ENCODE data around the gene MAMDC2. TPM values are rescaled to one million over a fixed set of nuclear protein-coding genes. Genes with fewer than 3 reads are reported as not detected.
"Not testable (repeated sequence)": the region's sequence is repeated elsewhere in the genome, so short reads cannot be mapped to it uniquely, and the experiment has no call there.

The MAMDC2 gene
- total RNA-seq, 1 donor from 2014 or later = 28.7 TPM

- Mint-ChIP-seq H3K27me3 (ENCODE audit: insufficient read depth, low read depth) (peaks cover 13% of the 10 kb centered on the region), H3K4me3 (no peak overlapping the region), H3K9me3 (peaks cover 7% of the 10 kb centered on the region), H3K36me3 (peaks cover 3% of the 10 kb centered on the region), H3K4me1 (peaks cover 6% of the 10 kb centered on the region), H3K27ac (no peak overlapping the region)
- Histone ChIP-seq H3K36me3 (no peaks in the 10 kb centered on the region), H3K9ac (no peak overlapping the region), H4K20me1 (ENCODE audit: low read depth) (no peaks in the 10 kb centered on the region), H3F3A (ENCODE audit: low read depth) (no peaks in the 10 kb centered on the region), H3K9me3 (ENCODE audit: low read depth) (no peaks in the 10 kb centered on the region), H3K4me2 (no peak overlapping the region), H3K27me3 (no peaks in the 10 kb centered on the region), H3K79me2 (ENCODE audit: low read depth) (no peaks in the 10 kb centered on the region), H3K27ac (no peak overlapping the region), H3K4me3 (no peak overlapping the region), H2AFZ (replicated peaks) (no peak overlapping the region), H3K4me1 (no peaks in the 10 kb centered on the region)
- TF ChIP-seq EZH2 (IDR thresholded peaks at IDR 0.05) = no peak
- no peak for TF ChIP-seq CTCF (IDR thresholded peaks at IDR 0.05)
- no peak for TF ChIP-seq EZH2phosphoT487 (IDR thresholded peaks at IDR 0.05)
- DNase-seq (ENCODE audit: low spot score) = no peak
Measured at GRCh38 chr9:70034271-70034711, 9.4 kb upstream of the MAMDC2 start.

DNA sequence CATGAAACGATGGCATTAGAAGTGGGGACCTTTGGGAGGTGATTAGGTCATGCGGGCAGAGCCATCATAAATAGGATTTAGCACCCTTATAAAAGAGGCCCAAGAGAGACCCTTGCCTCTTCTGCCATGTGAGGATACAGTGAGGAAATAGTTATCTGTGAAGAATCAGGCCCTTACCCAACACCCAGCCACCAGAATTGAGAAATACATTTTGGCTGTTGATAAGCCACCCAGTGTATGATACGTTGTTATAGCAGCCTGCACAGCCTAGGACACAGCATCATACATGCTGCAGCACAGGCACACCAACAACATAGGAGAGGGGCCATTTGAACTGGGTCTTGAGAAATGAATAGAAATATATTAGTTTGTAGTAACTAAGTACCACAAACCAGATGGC is 8.0 kb upstream of the MAMDC2 start:
- H3K27me3 ChIP-seq = no peaks in the 10 kb centered on the region
- no peak overlapping the region for H3K4me2 ChIP-seq
- H3K4me1 Mint-ChIP-seq = peaks cover 6% of the 10 kb centered on the region
- H3K4me1 ChIP-seq = no peaks in the 10 kb centered on the region
- peaks cover 7% of the 10 kb centered on the region for H3K9me3 Mint-ChIP-seq
- H3K4me3 ChIP-seq = no peak overlapping the region
- peaks cover 17% of the 10 kb centered on the region for H3K27me3 Mint-ChIP-seq (ENCODE audit: insufficient read depth, low read depth)
- H3K4me3 Mint-ChIP-seq = no peak overlapping the region
- H3K9me3 ChIP-seq (ENCODE audit: low read depth) = no peaks in the 10 kb centered on the region
- H3K9ac ChIP-seq = no peak overlapping the region
- H4K20me1 ChIP-seq (ENCODE audit: low read depth) = no peaks in the 10 kb centered on the region
- peaks cover 3% of the 10 kb centered on the region for H3K36me3 Mint-ChIP-seq
- no peak for DNase-seq (ENCODE audit: low spot score)
- H3K27ac Mint-ChIP-seq = no peak overlapping the region
- no peaks in the 10 kb centered on the region for H3F3A ChIP-seq (ENCODE audit: low read depth)
- no peak for TF ChIP-seq CTCF (IDR thresholded peaks at IDR 0.05)
- TF ChIP-seq EZH2phosphoT487 (IDR thresholded peaks at IDR 0.05) = no peak
- no peak for TF ChIP-seq EZH2 (IDR thresholded peaks at IDR 0.05)
- no peaks in the 10 kb centered on the region for H3K36me3 ChIP-seq
- H3K27ac ChIP-seq = no peak overlapping the region
- no peaks in the 10 kb centered on the region for H3K79me2 ChIP-seq (ENCODE audit: low read depth)
- H2AFZ ChIP-seq (replicated peaks) = no peak overlapping the region

- TF ChIP-seq CTCF (IDR thresholded peaks at IDR 0.05) (no peak), EZH2 (IDR thresholded peaks at IDR 0.05) (no peak), EZH2phosphoT487 (IDR thresholded peaks at IDR 0.05) (no peak)
- Histone ChIP-seq H3K27me3 (no peaks in the 10 kb centered on the region), H3K36me3 (no peaks in the 10 kb centered on the region), H3F3A (ENCODE audit: low read depth) (no peaks in the 10 kb centered on the region), H3K79me2 (ENCODE audit: low read depth) (no peaks in the 10 kb centered on the region), H3K4me1 (no peaks in the 10 kb centered on the region), H2AFZ (replicated peaks) (no peak overlapping the region), H3K27ac (no peak overlapping the region), H3K4me2 (no peak overlapping the region), H3K9ac (no peak overlapping the region), H3K4me3 (no peak overlapping the region), H3K9me3 (ENCODE audit: low read depth) (no peaks in the 10 kb centered on the region), H4K20me1 (ENCODE audit: low read depth) (no peaks in the 10 kb centered on the region)
- DNase-seq (ENCODE audit: low spot score) = no peak
- Mint-ChIP-seq H3K4me1 (peaks cover 6% of the 10 kb centered on the region), H3K27me3 (ENCODE audit: insufficient read depth, low read depth) (peaks cover 17% of the 10 kb centered on the region), H3K36me3 (peaks cover 3% of the 10 kb centered on the region), H3K4me3 (no peak overlapping the region), H3K27ac (no peak overlapping the region), H3K9me3 (peaks cover 7% of the 10 kb centered on the region)
Measured at GRCh38 chr9:70036641-70037040, 7.0 kb upstream of the MAMDC2 start.

DNA sequence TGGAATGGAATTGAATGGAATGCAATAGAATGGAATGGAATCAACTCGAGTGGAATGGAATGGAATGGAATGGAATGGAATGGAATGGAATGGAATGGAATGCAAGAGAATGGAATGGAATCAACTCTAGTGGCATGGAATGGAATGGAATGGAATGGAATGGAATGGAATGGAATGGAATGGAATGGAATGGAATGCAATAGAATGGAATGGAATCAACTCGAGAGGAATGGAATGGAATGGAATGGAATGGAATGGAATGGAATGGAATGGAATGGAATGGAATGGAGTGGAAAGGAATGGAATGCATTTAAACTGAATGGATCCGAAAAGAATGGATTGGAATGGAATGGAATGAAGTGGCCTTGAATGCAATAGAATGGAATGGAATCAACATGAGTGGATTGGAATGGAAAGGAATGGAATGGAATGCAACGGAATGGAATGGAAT is 5.5 kb upstream of the MAMDC2 start:
- not testable (repeated sequence) for H3K36me3 ChIP-seq; H4K20me1 ChIP-seq (ENCODE audit: low read depth); H3K27ac ChIP-seq; H3K4me3 Mint-ChIP-seq; H3K9me3 ChIP-seq (ENCODE audit: low read depth); H3F3A ChIP-seq (ENCODE audit: low read depth); H3K4me2 ChIP-seq; H3K4me1 ChIP-seq; H3K36me3 Mint-ChIP-seq; H3K9ac ChIP-seq; H3K27me3 ChIP-seq; H3K9me3 Mint-ChIP-seq; H3K27ac Mint-ChIP-seq; H3K4me3 ChIP-seq; H2AFZ ChIP-seq (replicated peaks); H3K79me2 ChIP-seq (ENCODE audit: low read depth)
- H3K27me3 Mint-ChIP-seq (ENCODE audit: insufficient read depth, low read depth) = peaks cover 17% of the 10 kb centered on the region
- peaks cover 12% of the 10 kb centered on the region for H3K4me1 Mint-ChIP-seq
- DNase-seq (ENCODE audit: low spot score) = peak; percentile 45
